K562 (cell line): ENCODE results near the gene CENPVL1. TPM values are rescaled to one million over a fixed set of nuclear protein-coding genes. Genes with fewer than 3 reads are reported as not detected.

ENCODE experiments used
- ATAC-seq: fragments of 200-7000 bp; cut with Tn5 transposase; 3 replicates; pipeline ENCODE4 v1.9.1; 2020; ENCODE audit warnings: moderate library complexity
- BruUV-seq: library from RNA; stranded (reverse); fragments of 400-500 nt; replicated peaks from 2 replicates; lab custom pipeline; 2021; lab: Mats Ljungman, UMichigan
- CTCF ChIA-PET: fragments of 300-600 bp; formaldehyde crosslinking; extraction: SDS; loops from one replicate; lab custom pipeline; 2021; ENCODE audit warnings: low intra/inter-chr PET ratio; lab: Yijun Ruan, JAX
- POLR2A ChIA-PET: fragments of 300-600, 350-650 bp; sonication (Branson Sonifier 250); formaldehyde crosslinking; extraction: SDS; loops from one replicate; lab custom pipeline; 2021; ENCODE audit warnings: antibody characterized with exemption, inconsistent platforms; lab: Yijun Ruan, JAX
- DNase-seq, 4 experiments: peaks; one replicate each; pipeline versions ENCODE4 v3.0.0 to v3.0.0-alpha.2; 2011 to 2018; ENCODE audit warnings: low spot score in 3 of 4, mixed read lengths in 3 of 4; ENCODE audit errors: extremely low read depth in 1 of 4
- FAIRE-seq: peaks from 2 replicates; lab custom pipeline; 2011; peaks lifted over from hg19 to GRCh38; lab: Jason Lieb, UNC
- H2AFZ ChIP-seq: 2 replicates; pipeline ENCODE4 v1.6.0; 2011; ENCODE audit warnings: low read depth, low read length, control low read depth, inconsistent platforms
- H3K27ac ChIP-seq: fragments of 200-600 bp; 3 replicates; pipeline ENCODE4 v1.8.0; 2011; ENCODE audit warnings: low read depth, mild to moderate bottlenecking, control low read depth, inconsistent platforms, low read length, moderate library complexity, mixed read lengths; ENCODE audit errors: extremely low read depth
- H3K27me3 ChIP-seq, 2 experiments: fragments of 300-600 bp in 1 of 2; 2 replicates in 1 of 2; 3 replicates in 1 of 2; pipeline versions ENCODE4 v1.6.0 to v1.8.0; 2011; ENCODE audit warnings: inconsistent platforms in 2 of 2, low read length in 2 of 2, mild to moderate bottlenecking in 1 of 2, mixed read lengths in 1 of 2, moderate library complexity in 1 of 2; ENCODE audit not compliant: control insufficient read depth in 2 of 2, insufficient read depth in 2 of 2
- H3K36me3 ChIP-seq: fragments of 300-600 bp; 3 replicates; pipeline ENCODE4 v1.8.0; 2011; ENCODE audit warnings: mild to moderate bottlenecking, low read length, inconsistent platforms; ENCODE audit not compliant: control insufficient read depth, insufficient read depth
- H3K4me1 ChIP-seq, 2 experiments: fragments of 200-600 bp in 1 of 2; replicated peaks in 1 of 2; 2 replicates in 1 of 2; 3 replicates in 1 of 2; pipeline versions ENCODE4 v1.5.1 to v1.8.0; 2011; ENCODE audit warnings: inconsistent platforms in 2 of 2, low read length in 2 of 2, mild to moderate bottlenecking in 1 of 2, mixed read lengths in 1 of 2, moderate library complexity in 1 of 2; ENCODE audit not compliant: control insufficient read depth in 2 of 2, insufficient read depth in 2 of 2
- H3K4me2 ChIP-seq: 2 replicates; pipeline ENCODE4 v1.6.1; 2011; ENCODE audit warnings: low read length, control low read depth, inconsistent platforms, mixed read lengths; ENCODE audit not compliant: insufficient read depth
- H3K4me3 ChIP-seq: fragments of 200-600 bp; sonication (generic), shearing (Covaris generic); 2 replicates; pipeline ENCODE4 v1.5.1; 2016; ENCODE audit warnings: control low read depth, inconsistent platforms
- H3K79me2 ChIP-seq: fragments of 200-600 bp; 3 replicates; pipeline ENCODE4 v1.8.0; 2011; ENCODE audit warnings: low read length, inconsistent platforms; ENCODE audit not compliant: control insufficient read depth, insufficient read depth
- H3K9ac ChIP-seq, 2 experiments: 2 replicates each; pipeline versions ENCODE4 v1.6.0 to v1.6.1; 2011; ENCODE audit warnings: low read depth in 2 of 2, low read length in 2 of 2, control low read depth in 1 of 2, inconsistent platforms in 1 of 2, mild to moderate bottlenecking in 1 of 2, mixed read lengths in 1 of 2; ENCODE audit not compliant: insufficient read depth in 1 of 2
- H3K9me1 ChIP-seq: one replicate; pipeline ENCODE4 v1.6.0; 2011; ENCODE audit warnings: inconsistent platforms, mild to moderate bottlenecking, low read length, moderate library complexity; ENCODE audit not compliant: control insufficient read depth, insufficient read depth
- H3K9me3 ChIP-seq: replicated peaks from 2 replicates; pipeline ENCODE4 v1.5.1; 2011; ENCODE audit warnings: low read depth, low read length, inconsistent platforms; ENCODE audit not compliant: control insufficient read depth, insufficient read depth
- H4K20me1 ChIP-seq: replicated peaks from 2 replicates; pipeline ENCODE4 v1.6.1; 2011; ENCODE audit warnings: low read length, inconsistent platforms, mixed read lengths; ENCODE audit not compliant: control insufficient read depth, insufficient read depth
- ATF1 ChIP-seq, 2 experiments: fragments of 450-650 bp in 1 of 2; IDR thresholded peaks; 2 replicates each; pipeline ENCODE4 v1.6.1; 2016; ENCODE audit warnings: missing compliant biosample characterization in 1 of 2, missing genetic modification characterization in 1 of 2
- CBX8 ChIP-seq: fragments of 200-600 bp; sonication (generic); IDR thresholded peaks from 2 replicates; pipeline ENCODE4 v1.6.1; 2012; ENCODE audit warnings: borderline replicate concordance, mixed run types, low read depth, mild to moderate bottlenecking, moderate library complexity, mixed read lengths, low read length, control low read depth, inconsistent platforms; ENCODE audit not compliant: poor library complexity, severe bottlenecking; ENCODE audit errors: extremely low read depth
- EHMT2 ChIP-seq: fragments of 450-650 bp; IDR thresholded peaks from 2 replicates; pipeline ENCODE4 v1.6.1; 2018; ENCODE audit warnings: antibody characterized with exemption
- ILK ChIP-seq: fragments of 450-650 bp; IDR thresholded peaks from 2 replicates; pipeline ENCODE4 v1.6.1; 2016; ENCODE audit warnings: missing genetic modification characterization, low read depth, mild to moderate bottlenecking, missing compliant biosample characterization, moderate library complexity, borderline replicate concordance
- WGBS: fragments of 100-300 bp; shearing (Covaris generic); methylation state at CpG from one replicate; pipeline ENCODE4 v1.1.6; 2016; ENCODE audit warnings: low coverage, mixed read lengths; ENCODE audit not compliant: insufficient coverage; ENCODE audit errors: missing lambda C conversion rate; 5-methylcytosine and 5-hydroxymethylcytosine counted together
- in situ Hi-C: fragments of 300-500 bp; cut with MboI; formaldehyde crosslinking; loops from 4 replicates; pipeline ENCODE4 v1.15.0; 2018; ENCODE audit warnings: inconsistent platforms, mixed read lengths
- intact Hi-C: fragments of 100-400 bp; cut with micrococcal nuclease; formaldehyde crosslinking; loops from 2 replicates; pipeline ENCODE4 v1.14.2; 2022
- polyA plus RNA-seq, 8 experiments: library from polyadenylated mRNA; depleted of rRNA in 4 of 8; stranded (reverse) in 5 of 8; unstranded in 3 of 8; fragments of >200 nt; fragmentation: Nextera tagmentation in 2 of 8; fragmentation: Illumina TruSeq in 1 of 8; extraction: Ambion mirVana in 2 of 8; extraction: Trizol in 1 of 8; gene quantifications; 2 replicates each; pipeline versions ENCODE4 v1.2.1 to v1.2.3, GENCODE V29; 2011 to 2014; ENCODE audit warnings: inconsistent platforms in 1 of 8, missing spikeins in 1 of 8
- total RNA-seq, 7 experiments: library from RNA; depleted of rRNA in 6 of 7; stranded (reverse); fragments of >200 nt in 6 of 7; fragmentation: Illumina TruSeq in 2 of 7; extraction: Trizol in 2 of 7; gene quantifications; 2 replicates each; pipeline versions ENCODE4 v1.2.1 to v1.2.3, GENCODE V29; 2011 to 2021; ENCODE audit warnings: low replicate concordance in 1 of 7
- TF ChIP-seq, protein P1 (sequence below): fragments of 250-450 bp; sonication (Bioruptor Pico); IDR thresholded peaks from 2 replicates; pipeline ENCODE4 v1.8.0; 2021; ENCODE audit warnings: borderline replicate concordance, mild to moderate bottlenecking, moderate library complexity; ENCODE audit not compliant: poor library complexity, severe bottlenecking

CENPVL1 gene
- total and polyA plus RNA-seq, 9 of the 15 experiments (the other 6 are each of a cell fraction or from before 2014, with no cell fraction given) = not detected

DNA sequence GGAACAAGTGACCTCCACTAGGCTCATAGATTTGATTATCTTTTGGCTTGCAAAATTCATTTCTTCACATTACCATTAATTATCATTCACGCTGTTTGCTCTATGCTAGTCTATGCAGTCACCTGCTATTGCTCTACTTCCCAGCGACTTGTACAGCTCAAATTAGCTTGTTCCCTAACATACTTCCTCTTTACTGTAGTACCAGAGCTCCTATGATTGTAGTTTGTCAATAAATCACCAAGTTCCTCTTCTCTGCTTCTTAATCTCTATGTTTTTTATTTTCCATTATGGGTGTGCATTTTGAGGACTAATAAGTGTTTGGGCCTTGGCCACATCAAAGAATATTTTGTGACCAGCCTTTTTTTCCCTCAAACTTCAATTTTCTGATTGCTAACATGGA lies 26.8 kb downstream of the CENPVL1 start:
- intact Hi-C loops = no loop called here
- POLR2A ChIA-PET = no interaction called here
- Histone ChIP-seq H3K9ac (no peak overlapping the region), H3K27ac (no peak overlapping the region), H3K9me1 (no peaks in the 10 kb centered on the region), H3K36me3 (no peaks in the 10 kb centered on the region), H2AFZ (no peak overlapping the region), H3K9me3 (no peaks in the 10 kb centered on the region), H4K20me1 (no peaks in the 10 kb centered on the region), H3K4me2 (no peak overlapping the region), H3K4me1 (no peaks in the 10 kb centered on the region), H3K79me2 (no peaks in the 10 kb centered on the region), H3K27me3 (no peaks in the 10 kb centered on the region; a peak in 1 of 5 replicates), H3K4me3 (no peak overlapping the region)
- no TSS peak for BruUV-seq
- no peak for TF ChIP-seq ATF1 (CRISPR knock-in tag; IDR thresholded peaks at IDR 0.05)
- TF ChIP-seq ATF1 (tag; IDR thresholded peaks at IDR 0.05) = no peak
- TF ChIP-seq ILK (tag) = no peak
- TF ChIP-seq EHMT2 = no peak
- TF ChIP-seq CBX8 = no peak
- TF ChIP-seq, protein P1, sequence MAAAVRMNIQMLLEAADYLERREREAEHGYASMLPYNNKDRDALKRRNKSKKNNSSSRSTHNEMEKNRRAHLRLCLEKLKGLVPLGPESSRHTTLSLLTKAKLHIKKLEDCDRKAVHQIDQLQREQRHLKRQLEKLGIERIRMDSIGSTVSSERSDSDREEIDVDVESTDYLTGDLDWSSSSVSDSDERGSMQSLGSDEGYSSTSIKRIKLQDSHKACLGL (CRISPR knock-in tag) = no peak
- no peak for DNase-seq
- 0% methylated on average over 2 of the region's 2 CpGs for WGBS
- ATAC-seq = no peak
- in situ Hi-C loops = no loop called here
- no peak for FAIRE-seq
- CTCF ChIA-PET = no interaction called here
